ENCODE measurements around the gene EMC1. TPM values are rescaled to one million over a fixed set of nuclear protein-coding genes. Genes with fewer than 3 reads are reported as not detected.

Gene EMC1
- total RNA-seq, 2 experiments from 2014 or later: 41.3 to 50.1 TPM

DNA sequence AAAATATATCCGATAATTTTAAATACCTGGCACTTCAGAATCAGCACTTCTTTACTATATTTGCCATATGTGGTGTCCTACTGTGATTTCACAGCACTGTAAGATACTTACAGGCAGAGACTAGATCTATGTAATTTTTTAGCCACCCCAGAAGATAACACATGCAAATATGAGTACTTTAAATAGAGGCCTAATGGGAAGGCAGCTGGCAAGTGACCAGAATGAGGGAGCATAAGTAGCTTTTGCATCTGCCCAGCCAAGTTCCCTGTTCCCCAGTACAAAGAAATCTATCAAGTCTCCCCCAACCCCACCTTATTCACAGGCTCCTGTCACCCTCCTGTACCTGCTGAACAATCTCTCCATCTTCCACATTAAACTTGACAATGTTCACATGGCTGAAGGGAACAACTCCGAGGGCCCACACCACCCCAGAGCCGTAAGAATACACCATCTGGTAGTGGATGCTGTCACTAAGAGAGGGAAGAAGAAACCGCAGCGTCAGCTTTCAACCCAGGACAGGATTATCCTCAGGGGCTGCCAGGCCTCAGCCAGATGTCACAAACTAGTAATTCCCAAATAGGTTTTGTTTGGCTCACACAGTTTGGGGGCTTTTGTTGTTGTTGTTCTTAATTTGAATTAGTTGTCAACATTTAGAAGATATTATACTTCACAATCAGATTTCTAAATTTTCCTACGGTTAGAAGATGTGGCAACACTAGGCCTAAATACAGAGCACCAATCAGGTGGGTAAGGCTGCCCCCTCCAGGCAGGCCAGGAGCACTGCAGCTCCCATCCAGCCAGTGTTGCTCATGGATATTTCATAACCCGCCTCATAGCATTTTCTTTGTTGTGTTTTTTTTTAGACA is 10.4 kb downstream of the EMC1 start:
- Histone ChIP-seq H3K9me2 (ENCODE audit: insufficient read depth, low read length) (no peaks in the 10 kb centered on the region), H3K79me2 (ENCODE audit: insufficient read depth, low read depth, low read length) (peaks cover 2% of the 10 kb centered on the region; the same call in 1 of the 2 replicates), H3K9me3 (ENCODE audit: low read length) (no peaks in the 10 kb centered on the region), H4K20me1 (ENCODE audit: insufficient read depth, low read length) (peaks cover 5% of the 10 kb centered on the region; the same call in 1 of the 2 replicates), H3K4me3 (ENCODE audit: low read depth, low read length, poor library complexity, severe bottlenecking) (no peak overlapping the region), H3K4me1 (ENCODE audit: insufficient read depth, low read length, poor library complexity, severe bottlenecking) (no peaks in the 10 kb centered on the region), H2AFZ (ENCODE audit: low read length) (no peak overlapping the region), H3K4me2 (ENCODE audit: low read length) (no peak overlapping the region), H3K27ac (ENCODE audit: low read depth, low read length, poor library complexity, severe bottlenecking) (no peak overlapping the region), H3K36me3 (ENCODE audit: insufficient read depth, low read length) (peaks cover 93% of the 10 kb centered on the region)
- ChIA-PET CTCF (ENCODE audit: unreplicated experiment) (no interaction called here), POLR2A (no interaction called here)
- DNase-seq (ENCODE audit: low spot score): peak; percentile 60
- TF ChIP-seq EZH2phosphoT487 (IDR thresholded peaks at IDR 0.05; ENCODE audit: borderline replicate concordance, low read depth, low read length): no peak
- TF ChIP-seq, protein P1, sequence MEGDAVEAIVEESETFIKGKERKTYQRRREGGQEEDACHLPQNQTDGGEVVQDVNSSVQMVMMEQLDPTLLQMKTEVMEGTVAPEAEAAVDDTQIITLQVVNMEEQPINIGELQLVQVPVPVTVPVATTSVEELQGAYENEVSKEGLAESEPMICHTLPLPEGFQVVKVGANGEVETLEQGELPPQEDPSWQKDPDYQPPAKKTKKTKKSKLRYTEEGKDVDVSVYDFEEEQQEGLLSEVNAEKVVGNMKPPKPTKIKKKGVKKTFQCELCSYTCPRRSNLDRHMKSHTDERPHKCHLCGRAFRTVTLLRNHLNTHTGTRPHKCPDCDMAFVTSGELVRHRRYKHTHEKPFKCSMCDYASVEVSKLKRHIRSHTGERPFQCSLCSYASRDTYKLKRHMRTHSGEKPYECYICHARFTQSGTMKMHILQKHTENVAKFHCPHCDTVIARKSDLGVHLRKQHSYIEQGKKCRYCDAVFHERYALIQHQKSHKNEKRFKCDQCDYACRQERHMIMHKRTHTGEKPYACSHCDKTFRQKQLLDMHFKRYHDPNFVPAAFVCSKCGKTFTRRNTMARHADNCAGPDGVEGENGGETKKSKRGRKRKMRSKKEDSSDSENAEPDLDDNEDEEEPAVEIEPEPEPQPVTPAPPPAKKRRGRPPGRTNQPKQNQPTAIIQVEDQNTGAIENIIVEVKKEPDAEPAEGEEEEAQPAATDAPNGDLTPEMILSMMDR (conservative IDR thresholded peaks at IDR 0.05; ENCODE audit: low read length): peak; percentile 92
- intact Hi-C loops (cut with micrococcal nuclease; ENCODE audit: unreplicated experiment): loop anchor here (5.0 kb wide), 1 partner anchor 64 kb away; no protein-coding TSS in a partner anchor
- no TSS peak for BruUV-seq (replicated peaks)

DNA sequence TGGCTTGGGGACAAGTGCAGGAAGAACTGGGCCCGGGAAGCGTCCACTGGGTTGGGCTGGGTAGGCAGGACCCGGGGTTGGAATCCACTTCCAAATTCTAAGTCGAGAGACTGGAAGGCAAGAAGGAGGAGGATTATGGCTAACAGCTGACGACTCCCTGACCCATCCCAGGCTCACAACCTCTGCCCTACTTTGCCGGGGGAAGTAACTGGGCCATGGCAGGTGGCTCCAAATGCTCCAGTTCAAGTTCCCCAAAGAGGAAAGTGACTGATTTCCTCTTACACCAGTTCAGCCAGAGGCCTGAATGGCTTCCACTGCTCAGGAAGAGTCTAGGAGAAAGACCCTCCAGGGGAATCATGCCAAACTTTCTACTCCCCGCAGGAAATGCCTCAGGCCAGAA is 11.4 kb downstream of the EMC1 start:
- ChIA-PET POLR2A (no interaction called here), CTCF (ENCODE audit: unreplicated experiment) (interaction anchor here (1.0 kb wide), 1 partner anchor 12 kb away, joined by 3 read pairs; the partner anchor contains the start of genes EMC1 and MRTO4)
- Histone ChIP-seq H2AFZ (ENCODE audit: low read length) (no peak overlapping the region), H3K27ac (ENCODE audit: low read depth, low read length, poor library complexity, severe bottlenecking) (no peak overlapping the region), H4K20me1 (ENCODE audit: insufficient read depth, low read length) (peaks cover 5% of the 10 kb centered on the region; the same call in 1 of the 2 replicates), H3K4me1 (ENCODE audit: insufficient read depth, low read length, poor library complexity, severe bottlenecking) (no peaks in the 10 kb centered on the region), H3K4me2 (ENCODE audit: low read length) (no peak overlapping the region), H3K79me2 (ENCODE audit: insufficient read depth, low read depth, low read length) (no peaks in the 10 kb centered on the region; the same call in 1 of the 2 replicates), H3K9me2 (ENCODE audit: insufficient read depth, low read length) (no peaks in the 10 kb centered on the region), H3K36me3 (ENCODE audit: insufficient read depth, low read length) (peaks cover 93% of the 10 kb centered on the region), H3K9me3 (ENCODE audit: low read length) (no peaks in the 10 kb centered on the region), H3K4me3 (ENCODE audit: low read depth, low read length, poor library complexity, severe bottlenecking) (no peak overlapping the region)
- intact Hi-C loops (cut with micrococcal nuclease; ENCODE audit: unreplicated experiment): loop anchor here (5.0 kb wide), 1 partner anchor 63 kb away; no protein-coding TSS in a partner anchor
- BruUV-seq (replicated peaks): no TSS peak
- DNase-seq (ENCODE audit: low spot score): no peak
- no peak for TF ChIP-seq EZH2phosphoT487 (IDR thresholded peaks at IDR 0.05; ENCODE audit: borderline replicate concordance, low read depth, low read length)
- TF ChIP-seq, protein P1 (conservative IDR thresholded peaks at IDR 0.05; ENCODE audit: low read length): no peak

- POLR2A ChIA-PET: no interaction called here
- H3K36me3 ChIP-seq (ENCODE audit: insufficient read depth, low read length): peaks cover 91% of the 10 kb centered on the region
Measured at GRCh38 chr1:19234224-19234623, 17.1 kb downstream of the EMC1 start.

More at GRCh38 chr1:19234224-19234623, 17.1 kb downstream of the EMC1 start:
- TF ChIP-seq, protein P1 (conservative IDR thresholded peaks at IDR 0.05; ENCODE audit: low read length): no peak
- TF ChIP-seq EZH2phosphoT487 (IDR thresholded peaks at IDR 0.05; ENCODE audit: borderline replicate concordance, low read depth, low read length): no peak
- Histone ChIP-seq H3K27ac (ENCODE audit: low read depth, low read length, poor library complexity, severe bottlenecking) (no peak overlapping the region), H3K4me3 (ENCODE audit: low read depth, low read length, poor library complexity, severe bottlenecking) (no peak overlapping the region), H2AFZ (ENCODE audit: low read length) (no peak overlapping the region), H3K4me2 (ENCODE audit: low read length) (no peak overlapping the region), H3K9me3 (ENCODE audit: low read length) (no peaks in the 10 kb centered on the region), H3K79me2 (ENCODE audit: insufficient read depth, low read depth, low read length) (no peaks in the 10 kb centered on the region), H4K20me1 (ENCODE audit: insufficient read depth, low read length) (no peaks in the 10 kb centered on the region), H3K4me1 (ENCODE audit: insufficient read depth, low read length, poor library complexity, severe bottlenecking) (no peaks in the 10 kb centered on the region), H3K9me2 (ENCODE audit: insufficient read depth, low read length) (no peaks in the 10 kb centered on the region)
- BruUV-seq (replicated peaks): no TSS peak
- DNase-seq (ENCODE audit: low spot score): no peak
- CTCF ChIA-PET (ENCODE audit: unreplicated experiment): no interaction called here
- intact Hi-C loops (cut with micrococcal nuclease; ENCODE audit: unreplicated experiment): no loop called here

All from OCI-LY7 (cell line).